ENCODE measurements around the gene STRIP2. TPM values are rescaled to one million over a fixed set of nuclear protein-coding genes. Genes with fewer than 3 reads are reported as not detected.

The STRIP2 gene
- total and polyA plus RNA-seq, 9 of the 15 experiments (the other 6 are each of a cell fraction or from before 2014, with no cell fraction given) = 10.1 to 81.8 (median 42.3) TPM

- peak; percentile 18; the same call in 1 of the 2 replicates for TF ChIP-seq PTBP1 (IDR thresholded peaks at IDR 0.05; ENCODE audit: low read depth, low read length)
- TF ChIP-seq, protein P1, sequence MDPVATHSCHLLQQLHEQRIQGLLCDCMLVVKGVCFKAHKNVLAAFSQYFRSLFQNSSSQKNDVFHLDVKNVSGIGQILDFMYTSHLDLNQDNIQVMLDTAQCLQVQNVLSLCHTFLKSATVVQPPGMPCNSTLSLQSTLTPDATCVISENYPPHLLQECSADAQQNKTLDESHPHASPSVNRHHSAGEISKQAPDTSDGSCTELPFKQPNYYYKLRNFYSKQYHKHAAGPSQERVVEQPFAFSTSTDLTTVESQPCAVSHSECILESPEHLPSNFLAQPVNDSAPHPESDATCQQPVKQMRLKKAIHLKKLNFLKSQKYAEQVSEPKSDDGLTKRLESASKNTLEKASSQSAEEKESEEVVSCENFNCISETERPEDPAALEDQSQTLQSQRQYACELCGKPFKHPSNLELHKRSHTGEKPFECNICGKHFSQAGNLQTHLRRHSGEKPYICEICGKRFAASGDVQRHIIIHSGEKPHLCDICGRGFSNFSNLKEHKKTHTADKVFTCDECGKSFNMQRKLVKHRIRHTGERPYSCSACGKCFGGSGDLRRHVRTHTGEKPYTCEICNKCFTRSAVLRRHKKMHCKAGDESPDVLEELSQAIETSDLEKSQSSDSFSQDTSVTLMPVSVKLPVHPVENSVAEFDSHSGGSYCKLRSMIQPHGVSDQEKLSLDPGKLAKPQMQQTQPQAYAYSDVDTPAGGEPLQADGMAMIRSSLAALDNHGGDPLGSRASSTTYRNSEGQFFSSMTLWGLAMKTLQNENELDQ (CRISPR knock-in tag; IDR thresholded peaks at IDR 0.05; ENCODE audit: borderline replicate concordance) = no peak
- peak; percentile 28 to 70; a peak in 2 of 4 replicates for TF ChIP-seq SIN3A (IDR thresholded peaks at IDR 0.05; ENCODE audit: borderline replicate concordance in 2 of 2, control insufficient read depth in 1 of 2, low read depth in 2 of 2, low read length in 2 of 2)
- TF ChIP-seq, protein P2, sequence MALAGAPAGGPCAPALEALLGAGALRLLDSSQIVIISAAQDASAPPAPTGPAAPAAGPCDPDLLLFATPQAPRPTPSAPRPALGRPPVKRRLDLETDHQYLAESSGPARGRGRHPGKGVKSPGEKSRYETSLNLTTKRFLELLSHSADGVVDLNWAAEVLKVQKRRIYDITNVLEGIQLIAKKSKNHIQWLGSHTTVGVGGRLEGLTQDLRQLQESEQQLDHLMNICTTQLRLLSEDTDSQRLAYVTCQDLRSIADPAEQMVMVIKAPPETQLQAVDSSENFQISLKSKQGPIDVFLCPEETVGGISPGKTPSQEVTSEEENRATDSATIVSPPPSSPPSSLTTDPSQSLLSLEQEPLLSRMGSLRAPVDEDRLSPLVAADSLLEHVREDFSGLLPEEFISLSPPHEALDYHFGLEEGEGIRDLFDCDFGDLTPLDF (CRISPR knock-in tag; IDR thresholded peaks at IDR 0.05) = peak; percentile 15; the same call in 1 of the 2 replicates
- TF ChIP-seq POLR2AphosphoS2 (IDR thresholded peaks at IDR 0.05; ENCODE audit: low read length) = peak; percentile 68; the same call in 1 of the 2 replicates
- TF ChIP-seq ZNF274 (IDR thresholded peaks at IDR 0.05; ENCODE audit: borderline replicate concordance, low read depth, low read length) = peak; percentile 41; the same call in 1 of the 2 replicates
- no peak; the same call in 1 of the 2 replicates for TF ChIP-seq NR2C2 (CRISPR knock-in tag; IDR thresholded peaks at IDR 0.05)
- TF ChIP-seq NR2C2 (tag; IDR thresholded peaks at IDR 0.05) = peak; percentile 71
- TF ChIP-seq TOE1 (IDR thresholded peaks at IDR 0.05; ENCODE audit: borderline replicate concordance) = peak; percentile 84
- TF ChIP-seq TOE1 (CRISPR knock-in tag; IDR thresholded peaks at IDR 0.05; ENCODE audit: borderline replicate concordance, low read depth) = peak; percentile 85
- TF ChIP-seq YY1 (IDR thresholded peaks at IDR 0.05; ENCODE audit: borderline replicate concordance in 1 of 3, control insufficient read depth in 1 of 3, extremely low read depth in 1 of 3, insufficient read depth in 3 of 3, insufficient read length in 1 of 3, insufficient replicate concordance in 2 of 3, low read depth in 1 of 3, low read length in 2 of 3) = peak; percentile 9 to 74 (median 69)
- TF ChIP-seq SOX6 (IDR thresholded peaks at IDR 0.05) = 0 out of 2 replicates have a peak, but pooled peaks have one; percentile 36
- TF ChIP-seq, protein P3, sequence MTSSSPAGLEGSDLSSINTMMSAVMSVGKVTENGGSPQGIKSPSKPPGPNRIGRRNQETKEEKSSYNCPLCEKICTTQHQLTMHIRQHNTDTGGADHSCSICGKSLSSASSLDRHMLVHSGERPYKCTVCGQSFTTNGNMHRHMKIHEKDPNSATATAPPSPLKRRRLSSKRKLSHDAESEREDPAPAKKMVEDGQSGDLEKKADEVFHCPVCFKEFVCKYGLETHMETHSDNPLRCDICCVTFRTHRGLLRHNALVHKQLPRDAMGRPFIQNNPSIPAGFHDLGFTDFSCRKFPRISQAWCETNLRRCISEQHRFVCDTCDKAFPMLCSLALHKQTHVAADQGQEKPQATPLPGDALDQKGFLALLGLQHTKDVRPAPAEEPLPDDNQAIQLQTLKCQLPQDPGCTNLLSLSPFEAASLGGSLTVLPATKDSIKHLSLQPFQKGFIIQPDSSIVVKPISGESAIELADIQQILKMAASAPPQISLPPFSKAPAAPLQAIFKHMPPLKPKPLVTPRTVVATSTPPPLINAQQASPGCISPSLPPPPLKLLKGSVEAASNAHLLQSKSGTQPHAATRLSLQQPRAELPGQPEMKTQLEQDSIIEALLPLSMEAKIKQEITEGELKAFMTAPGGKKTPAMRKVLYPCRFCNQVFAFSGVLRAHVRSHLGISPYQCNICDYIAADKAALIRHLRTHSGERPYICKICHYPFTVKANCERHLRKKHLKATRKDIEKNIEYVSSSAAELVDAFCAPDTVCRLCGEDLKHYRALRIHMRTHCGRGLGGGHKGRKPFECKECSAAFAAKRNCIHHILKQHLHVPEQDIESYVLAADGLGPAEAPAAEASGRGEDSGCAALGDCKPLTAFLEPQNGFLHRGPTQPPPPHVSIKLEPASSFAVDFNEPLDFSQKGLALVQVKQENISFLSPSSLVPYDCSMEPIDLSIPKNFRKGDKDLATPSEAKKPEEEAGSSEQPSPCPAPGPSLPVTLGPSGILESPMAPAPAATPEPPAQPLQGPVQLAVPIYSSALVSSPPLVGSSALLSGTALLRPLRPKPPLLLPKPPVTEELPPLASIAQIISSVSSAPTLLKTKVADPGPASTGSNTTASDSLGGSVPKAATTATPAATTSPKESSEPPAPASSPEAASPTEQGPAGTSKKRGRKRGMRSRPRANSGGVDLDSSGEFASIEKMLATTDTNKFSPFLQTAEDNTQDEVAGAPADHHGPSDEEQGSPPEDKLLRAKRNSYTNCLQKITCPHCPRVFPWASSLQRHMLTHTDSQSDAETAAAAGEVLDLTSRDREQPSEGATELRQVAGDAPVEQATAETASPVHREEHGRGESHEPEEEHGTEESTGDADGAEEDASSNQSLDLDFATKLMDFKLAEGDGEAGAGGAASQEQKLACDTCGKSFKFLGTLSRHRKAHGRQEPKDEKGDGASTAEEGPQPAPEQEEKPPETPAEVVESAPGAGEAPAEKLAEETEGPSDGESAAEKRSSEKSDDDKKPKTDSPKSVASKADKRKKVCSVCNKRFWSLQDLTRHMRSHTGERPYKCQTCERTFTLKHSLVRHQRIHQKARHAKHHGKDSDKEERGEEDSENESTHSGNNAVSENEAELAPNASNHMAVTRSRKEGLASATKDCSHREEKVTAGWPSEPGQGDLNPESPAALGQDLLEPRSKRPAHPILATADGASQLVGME (CRISPR knock-in tag; IDR thresholded peaks at IDR 0.05) = peak; percentile 30; the same call in 1 of the 2 replicates
- TF ChIP-seq ZNF408 (CRISPR knock-in tag; IDR thresholded peaks at IDR 0.05; ENCODE audit: low read depth) = no peak
- peak; percentile 42 for TF ChIP-seq BHLHE40 (IDR thresholded peaks at IDR 0.05; ENCODE audit: low read length)
Observed at GRCh38 chr7:129433847-129434674, at the start of gene STRIP2 (continued).

All from K562 (cell line).